BJ (cell line): Measurements from ENCODE around the gene IGFBP2. TPM values are rescaled to one million over a fixed set of nuclear protein-coding genes. Genes with fewer than 3 reads are reported as not detected.

Experiments used
- CTCF ChIA-PET: fragments of 350-600 bp; formaldehyde crosslinking; extraction: SDS; loops from one replicate; lab custom pipeline; 2021; ENCODE audit warnings: antibody characterized with exemption, inconsistent platforms; lab: Yijun Ruan, JAX
- POLR2A ChIA-PET: fragments of 300-600 bp; sonication (Branson Sonifier 250); formaldehyde crosslinking; extraction: SDS; loops from one replicate; lab custom pipeline; 2021; ENCODE audit warnings: antibody characterized with exemption; lab: Charles Lee
- DNase-seq: peaks from one replicate; pipeline ENCODE4 v3.0.0-alpha.2; 2011; ENCODE audit warnings: low read depth
- H3K27me3 ChIP-seq: 2 replicates; pipeline ENCODE4 v1.6.0; 2011; ENCODE audit warnings: low read length; ENCODE audit not compliant: control insufficient read depth, insufficient read depth
- H3K36me3 ChIP-seq: 2 replicates; pipeline ENCODE4 v1.5.1; 2011; ENCODE audit warnings: low read length; ENCODE audit not compliant: control insufficient read depth, insufficient read depth
- H3K4me3 ChIP-seq: 2 replicates; pipeline ENCODE4 v1.5.1; 2011; ENCODE audit warnings: low read depth, mild to moderate bottlenecking, control low read depth, low read length
- CTCF ChIP-seq: IDR thresholded peaks from 2 replicates; pipeline ENCODE4 v1.5.1; 2011; ENCODE audit warnings: low read depth, mild to moderate bottlenecking, control low read depth, inconsistent platforms, low read length, moderate library complexity; ENCODE audit not compliant: insufficient read depth
- polyA plus RNA-seq: library from polyadenylated mRNA; depleted of rRNA; stranded (reverse); fragments of >200 nt; gene quantifications from 2 replicates; pipeline ENCODE4 v1.2.3, GENCODE V29; 2011

The IGFBP2 gene
- polyA plus RNA-seq, 1 experiment = 142 TPM

DNA sequence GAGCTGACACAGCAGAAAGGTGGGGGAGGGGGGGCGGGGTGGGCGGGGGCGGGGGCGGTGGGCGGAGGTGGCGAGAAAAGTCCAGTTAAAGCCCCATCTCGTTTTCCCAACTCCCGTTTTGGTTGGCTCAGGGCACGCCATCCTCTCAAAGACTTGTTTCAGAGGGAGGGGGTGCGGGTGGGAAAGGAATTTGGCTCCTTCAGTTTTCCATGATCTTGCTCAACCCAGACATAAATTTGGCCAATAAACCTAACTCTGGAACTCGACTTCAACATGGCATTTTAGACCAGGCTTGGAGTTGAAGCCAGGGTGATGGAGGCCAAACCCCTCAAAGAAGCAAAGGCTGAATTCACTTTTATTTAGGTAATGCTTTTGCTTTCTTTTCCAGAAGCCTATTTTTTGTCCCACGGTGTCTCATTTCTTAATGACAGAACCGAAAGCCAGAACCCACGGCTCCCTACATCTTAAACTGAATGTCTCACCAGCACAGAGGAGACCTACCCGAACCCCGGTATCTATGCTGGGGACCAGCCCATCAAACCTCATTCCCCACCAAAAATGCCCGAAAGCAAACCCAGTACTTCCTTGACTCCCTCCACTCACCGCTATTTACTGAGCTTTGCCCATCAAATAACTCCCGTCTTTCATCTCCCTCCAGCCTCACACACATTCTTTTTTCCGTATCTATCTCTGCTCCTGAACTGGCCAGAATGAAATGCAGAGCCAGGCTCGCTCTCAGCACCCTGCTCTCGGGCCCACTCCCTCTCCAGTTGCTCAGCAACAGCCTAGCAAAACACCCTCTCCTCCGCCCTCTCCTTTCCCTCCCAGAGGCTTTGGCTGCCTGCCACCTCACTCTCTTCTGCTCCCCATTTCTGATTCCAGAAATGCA lies 57.9 kb downstream of the IGFBP2 start:
- ChIA-PET POLR2A (interaction anchor here (0.6 to 1.0 kb wide), 5 partner anchors 402 to 722 kb away, joined by 3 to 17 read pairs (median 7); no protein-coding TSS in a partner anchor), CTCF (interaction anchor here (1.8 kb wide), 1 partner anchor 9 kb away, joined by 4 read pairs; no protein-coding TSS in a partner anchor)

DNA sequence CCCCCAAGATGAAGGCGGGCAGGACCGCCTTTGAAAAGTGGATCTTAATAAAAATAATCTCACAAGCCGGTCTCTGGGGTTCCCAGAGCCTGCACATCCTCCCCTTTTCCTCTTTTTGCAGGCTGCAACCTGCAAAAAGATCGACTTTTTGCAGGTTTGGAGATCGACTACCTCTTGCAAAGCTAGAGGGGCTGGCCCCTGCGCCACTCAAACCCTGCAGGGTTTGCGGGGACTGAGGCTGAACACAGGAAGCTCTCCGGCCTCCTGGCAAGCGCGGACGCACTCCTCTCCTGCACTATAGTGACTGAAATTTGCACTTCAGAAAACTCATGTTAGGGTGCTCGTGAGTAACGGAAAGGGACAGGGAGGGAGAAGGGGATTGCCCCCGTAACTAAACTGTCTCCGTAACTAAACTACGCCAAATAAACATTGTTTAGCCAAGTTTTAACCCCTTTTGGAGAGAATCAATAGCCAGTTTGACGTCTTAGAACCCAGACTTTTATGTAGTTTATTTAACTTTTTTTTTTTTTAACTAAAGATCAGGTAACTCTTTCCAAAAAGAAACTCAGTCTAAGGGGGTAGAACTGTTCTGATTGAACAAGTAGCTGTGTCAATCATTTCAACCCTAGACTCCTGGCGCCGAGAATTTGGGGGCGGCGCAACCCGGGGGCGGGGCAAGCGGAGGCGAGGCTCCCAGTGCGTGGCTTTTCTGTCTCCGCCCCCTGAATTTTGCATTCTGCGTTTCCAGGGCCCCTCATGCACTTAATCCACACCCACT lies 59.6 kb downstream of the IGFBP2 start:
- no peak for TF ChIP-seq CTCF
- H3K27me3 ChIP-seq = no peaks in the 10 kb centered on the region
- ChIA-PET CTCF (interaction anchor here (0.9 to 2.3 kb wide), 6 partner anchors 83 to 1064 kb away, joined by 3 to 9 read pairs (median 5); no protein-coding TSS in a partner anchor), POLR2A (interaction anchor here (0.8 to 1.0 kb wide), 3 partner anchors 8 to 1017 kb away, joined by 3 to 10 read pairs (median 6); no protein-coding TSS in a partner anchor)
- H3K4me3 ChIP-seq = peak overlapping the region; percentile 75
- H3K36me3 ChIP-seq = peaks cover 8% of the 10 kb centered on the region
- no peak for DNase-seq

More for the DNA sequence above, 57.9 kb downstream of the IGFBP2 start:
- Histone ChIP-seq H3K27me3 (no peaks in the 10 kb centered on the region), H3K36me3 (peaks cover 11% of the 10 kb centered on the region), H3K4me3 (peak overlapping the region; percentile 75)
- TF ChIP-seq CTCF = no peak
- DNase-seq = peak; percentile 74

DNA sequence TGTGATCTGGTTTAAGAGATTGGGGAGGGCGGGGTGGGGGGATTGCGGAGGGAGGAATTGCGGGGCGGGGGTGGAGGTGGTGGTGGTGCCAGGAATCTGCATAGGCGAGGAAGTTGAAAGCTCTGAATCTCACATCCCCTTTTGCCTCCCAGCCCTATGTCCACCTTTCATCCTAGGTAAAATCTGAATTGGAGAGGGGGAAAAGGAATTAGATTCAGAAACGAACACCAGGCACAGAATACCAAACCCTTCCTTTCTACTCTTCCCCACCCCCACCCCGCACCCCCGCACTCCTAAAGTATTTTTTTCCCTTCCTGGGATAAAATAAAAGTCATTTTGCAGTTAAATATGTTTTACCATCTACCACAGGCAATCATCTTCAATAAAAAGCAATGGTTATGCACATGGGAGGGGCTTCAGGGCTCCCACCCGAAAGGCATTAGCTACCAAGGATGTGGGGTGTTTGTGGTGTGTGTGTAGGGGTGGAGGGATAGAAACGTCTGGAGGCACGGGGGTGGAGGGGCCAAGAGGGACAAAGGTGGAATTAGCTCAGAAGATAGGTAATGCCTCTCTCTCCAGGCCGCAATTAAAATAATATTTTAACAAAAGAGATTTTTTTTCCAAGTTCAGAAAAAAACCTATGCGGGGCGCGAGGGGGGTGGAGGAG lies 60.3 kb downstream of the IGFBP2 start:
- no peaks in the 10 kb centered on the region for H3K27me3 ChIP-seq
- CTCF ChIA-PET = interaction anchor here (0.9 to 6.6 kb wide), 10 partner anchors 10 to 1063 kb away, joined by 3 to 47 read pairs (median 5); no protein-coding TSS in a partner anchor
- peak overlapping the region; percentile 75 for H3K4me3 ChIP-seq
- TF ChIP-seq CTCF = no peak
- POLR2A ChIA-PET = interaction anchor here (0.5 to 1.0 kb wide), 8 partner anchors 9 to 1016 kb away, joined by 3 to 15 read pairs (median 6); no protein-coding TSS in a partner anchor
- H3K36me3 ChIP-seq = peaks cover 7% of the 10 kb centered on the region
- no peak for DNase-seq

DNA sequence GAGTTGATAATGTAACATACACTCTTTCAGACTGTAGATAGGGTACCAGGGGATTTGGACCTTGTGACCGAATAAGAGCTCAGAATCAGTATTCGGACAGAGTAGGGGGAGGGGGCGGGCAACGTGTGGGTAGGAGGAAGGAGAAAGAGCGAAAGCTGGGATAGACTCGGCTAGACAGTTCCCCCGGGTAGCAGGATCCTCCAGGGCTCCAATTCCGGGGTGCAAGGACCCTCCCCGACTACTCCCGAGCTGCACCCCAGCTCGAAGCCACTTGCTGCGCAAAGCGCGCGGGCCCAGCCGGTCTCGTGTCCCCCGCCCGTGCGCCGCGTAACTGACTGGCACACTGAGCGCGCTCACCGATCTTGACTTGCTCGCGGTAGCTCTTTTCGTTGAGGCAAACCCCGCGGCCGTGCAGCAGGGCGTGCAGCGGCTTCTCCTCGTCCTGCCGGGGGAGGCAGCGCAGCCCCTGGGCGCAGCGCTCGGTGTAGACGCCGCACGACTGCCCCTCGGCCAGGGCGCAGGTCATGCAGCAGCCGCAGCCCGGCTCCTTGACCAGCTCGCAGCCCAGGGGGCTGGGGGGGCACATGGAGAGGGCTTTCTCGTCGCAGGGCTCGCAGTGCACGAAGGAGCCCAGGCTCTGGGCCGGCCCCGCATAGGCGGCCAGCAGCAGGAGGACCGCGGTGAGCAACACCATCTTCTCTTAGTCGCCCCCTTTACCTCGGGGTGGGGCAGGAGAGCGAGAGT lies 61.0 kb downstream of the IGFBP2 start:
- Histone ChIP-seq H3K36me3 (peaks cover 4% of the 10 kb centered on the region), H3K27me3 (no peaks in the 10 kb centered on the region), H3K4me3 (peak overlapping the region; percentile 75)
- TF ChIP-seq CTCF = no peak
- ChIA-PET CTCF (interaction anchor here (0.7 to 6.6 kb wide), 10 partner anchors 10 to 1062 kb away, joined by 3 to 47 read pairs (median 5); no protein-coding TSS in a partner anchor), POLR2A (interaction anchor here (0.6 to 1.0 kb wide), 5 partner anchors 16 to 816 kb away, joined by 3 to 8 read pairs (median 4); no protein-coding TSS in a partner anchor)
- DNase-seq = no peak
